MM.1S (cell line): ENCODE data around the gene TMEM225.

Source experiments
- EZH2 ChIP-seq: fragments of 300-600 bp; sonication (generic); optimal IDR thresholded peaks from 2 replicates; pipeline ENCODE3; 2017; ENCODE audit warnings: low read depth, mild to moderate bottlenecking, antibody characterized with exemption, low read length, mixed read lengths
- TF ChIP-seq, protein P1 (sequence below): fragments of 300-600 bp; sonication (generic); IDR thresholded peaks from 2 replicates; pipeline ENCODE4 v1.5.1; 2016; ENCODE audit warnings: antibody characterized with exemption, low read length, mixed read lengths

DNA sequence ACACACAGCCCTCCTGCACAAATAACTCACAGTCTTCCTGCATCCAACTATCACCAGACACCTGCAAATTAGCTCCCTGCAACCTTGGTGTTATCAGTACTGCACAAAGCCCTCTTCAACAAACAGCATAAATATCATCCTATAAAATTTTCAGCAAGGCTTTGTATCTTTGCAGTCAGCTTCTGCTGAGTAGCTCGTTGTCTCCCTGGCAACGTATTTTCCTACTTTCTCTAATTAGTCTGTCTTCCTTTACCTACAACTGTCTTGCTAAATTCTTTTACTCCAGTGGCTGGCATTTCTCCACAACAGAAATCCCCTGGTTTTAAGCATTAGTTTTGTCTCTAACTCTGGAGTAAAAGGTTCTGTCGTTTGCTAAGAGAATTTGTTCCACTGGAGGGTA lies 20.4 kb upstream of the TMEM225 start:
- TF ChIP-seq, protein P1, sequence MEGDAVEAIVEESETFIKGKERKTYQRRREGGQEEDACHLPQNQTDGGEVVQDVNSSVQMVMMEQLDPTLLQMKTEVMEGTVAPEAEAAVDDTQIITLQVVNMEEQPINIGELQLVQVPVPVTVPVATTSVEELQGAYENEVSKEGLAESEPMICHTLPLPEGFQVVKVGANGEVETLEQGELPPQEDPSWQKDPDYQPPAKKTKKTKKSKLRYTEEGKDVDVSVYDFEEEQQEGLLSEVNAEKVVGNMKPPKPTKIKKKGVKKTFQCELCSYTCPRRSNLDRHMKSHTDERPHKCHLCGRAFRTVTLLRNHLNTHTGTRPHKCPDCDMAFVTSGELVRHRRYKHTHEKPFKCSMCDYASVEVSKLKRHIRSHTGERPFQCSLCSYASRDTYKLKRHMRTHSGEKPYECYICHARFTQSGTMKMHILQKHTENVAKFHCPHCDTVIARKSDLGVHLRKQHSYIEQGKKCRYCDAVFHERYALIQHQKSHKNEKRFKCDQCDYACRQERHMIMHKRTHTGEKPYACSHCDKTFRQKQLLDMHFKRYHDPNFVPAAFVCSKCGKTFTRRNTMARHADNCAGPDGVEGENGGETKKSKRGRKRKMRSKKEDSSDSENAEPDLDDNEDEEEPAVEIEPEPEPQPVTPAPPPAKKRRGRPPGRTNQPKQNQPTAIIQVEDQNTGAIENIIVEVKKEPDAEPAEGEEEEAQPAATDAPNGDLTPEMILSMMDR, result no peak
- no peak for TF ChIP-seq EZH2
